ENCODE data around the gene INTS15. TPM values are rescaled to one million over a fixed set of nuclear protein-coding genes. Genes with fewer than 3 reads are reported as not detected.

Gene INTS15
- total RNA-seq, 2 experiments from 2014 or later: 33.0 to 40.9 TPM

DNA sequence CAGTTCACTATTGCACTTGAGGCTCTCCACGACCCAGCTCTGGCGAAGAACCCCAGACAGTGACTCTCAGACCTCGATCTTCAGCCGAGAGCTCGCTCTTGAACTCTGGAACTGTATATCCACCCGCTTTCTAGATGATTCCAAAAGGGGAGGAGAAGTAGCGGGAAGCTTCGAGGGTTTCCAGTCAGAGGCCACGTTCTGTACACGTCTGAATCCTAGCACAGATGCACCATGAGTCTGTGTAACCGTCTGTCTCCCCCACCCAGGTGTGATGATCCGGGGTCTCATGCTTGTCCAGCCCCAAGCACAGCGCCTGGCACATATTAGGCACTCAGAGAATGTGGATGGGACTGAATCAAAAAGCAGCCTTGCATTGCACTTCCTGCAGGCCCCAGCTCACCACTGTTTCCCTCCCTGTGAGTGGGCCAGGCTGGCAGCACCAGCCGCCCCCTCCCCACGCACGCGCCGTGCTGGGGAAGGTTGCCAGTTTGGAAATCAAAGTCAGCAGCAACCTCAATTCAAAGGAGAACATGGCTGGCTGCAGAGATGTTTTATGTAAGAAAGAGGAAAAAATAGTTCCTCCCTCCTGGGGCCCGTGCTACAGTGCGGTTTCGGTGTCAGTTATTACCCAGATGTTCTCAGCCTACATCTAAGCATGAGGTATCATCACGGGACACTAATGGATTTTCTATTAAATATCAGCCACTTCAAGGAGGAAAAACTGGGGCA lies 44.3 kb upstream of the INTS15 start:
- DNase-seq (ENCODE audit: low spot score): no peak
- H4K20me1 ChIP-seq (ENCODE audit: insufficient read depth, low read length): no peaks in the 10 kb centered on the region
- POLR2A ChIA-PET: no interaction called here
- H3K9me3 ChIP-seq (ENCODE audit: low read length): no peaks in the 10 kb centered on the region
- H3K4me2 ChIP-seq (ENCODE audit: low read length): no peak overlapping the region
- H3K4me1 ChIP-seq (ENCODE audit: insufficient read depth, low read length, poor library complexity, severe bottlenecking): no peaks in the 10 kb centered on the region
- H3K27ac ChIP-seq (ENCODE audit: low read depth, low read length, poor library complexity, severe bottlenecking): no peak overlapping the region
- intact Hi-C loops (cut with micrococcal nuclease; ENCODE audit: unreplicated experiment): no loop called here
- H3K9me2 ChIP-seq (ENCODE audit: insufficient read depth, low read length): no peaks in the 10 kb centered on the region
- no TSS peak for BruUV-seq (replicated peaks)
- CTCF ChIA-PET (ENCODE audit: unreplicated experiment): no interaction called here
- TF ChIP-seq EZH2phosphoT487 (IDR thresholded peaks at IDR 0.05; ENCODE audit: borderline replicate concordance, low read depth, low read length) (no peak), CTCF (conservative IDR thresholded peaks at IDR 0.05; ENCODE audit: low read length) (no peak)
- H2AFZ ChIP-seq (ENCODE audit: low read length): no peak overlapping the region
- H3K4me3 ChIP-seq (ENCODE audit: low read depth, low read length, poor library complexity, severe bottlenecking): no peak overlapping the region
- H3K36me3 ChIP-seq (ENCODE audit: insufficient read depth, low read length): no peaks in the 10 kb centered on the region
- H3K79me2 ChIP-seq (ENCODE audit: insufficient read depth, low read depth, low read length): no peaks in the 10 kb centered on the region

DNA sequence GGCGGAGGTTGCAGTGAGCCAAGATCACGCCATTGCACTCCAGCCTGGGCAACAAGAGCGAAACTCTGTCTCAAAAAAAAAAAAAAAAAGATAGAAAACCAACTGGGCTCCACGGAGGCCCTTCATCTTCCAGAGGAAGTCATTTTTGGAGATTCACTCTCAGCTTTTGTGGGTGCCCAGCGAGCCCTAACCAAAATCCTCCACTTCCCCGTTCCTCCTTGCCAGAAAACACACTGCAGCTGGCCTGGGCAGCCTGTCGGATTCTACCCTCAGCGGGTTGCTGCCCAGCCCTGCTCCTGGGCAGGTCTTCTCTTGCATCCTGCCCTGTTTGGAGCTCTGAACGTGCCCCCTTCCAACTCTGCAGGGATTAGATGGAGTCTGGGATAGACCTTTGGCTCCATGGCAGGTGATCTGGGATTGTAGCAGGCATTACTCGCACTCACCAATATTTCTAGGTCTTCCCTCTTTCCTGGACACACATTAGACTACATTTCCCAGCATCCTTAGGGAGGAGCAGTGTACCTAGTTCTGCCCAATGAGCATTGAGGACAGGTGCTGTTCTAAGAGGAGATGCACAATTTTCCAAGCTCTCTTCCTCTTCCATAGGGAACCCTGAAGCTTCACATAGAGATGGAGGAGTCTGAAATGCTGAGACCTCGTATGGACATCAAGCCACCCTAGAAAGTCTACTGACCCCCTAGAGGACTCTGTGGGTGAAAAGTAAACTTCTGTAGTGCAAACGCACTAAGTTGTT lies 43.1 kb upstream of the INTS15 start:
- Histone ChIP-seq H3K4me3 (ENCODE audit: low read depth, low read length, poor library complexity, severe bottlenecking) (no peak overlapping the region), H3K79me2 (ENCODE audit: insufficient read depth, low read depth, low read length) (no peaks in the 10 kb centered on the region), H3K9me2 (ENCODE audit: insufficient read depth, low read length) (no peaks in the 10 kb centered on the region), H3K9me3 (ENCODE audit: low read length) (no peaks in the 10 kb centered on the region), H3K4me2 (ENCODE audit: low read length) (no peak overlapping the region), H3K36me3 (ENCODE audit: insufficient read depth, low read length) (no peaks in the 10 kb centered on the region), H4K20me1 (ENCODE audit: insufficient read depth, low read length) (no peaks in the 10 kb centered on the region), H3K27ac (ENCODE audit: low read depth, low read length, poor library complexity, severe bottlenecking) (no peak overlapping the region), H3K4me1 (ENCODE audit: insufficient read depth, low read length, poor library complexity, severe bottlenecking) (no peaks in the 10 kb centered on the region), H2AFZ (ENCODE audit: low read length) (no peak overlapping the region)
- POLR2A ChIA-PET: interaction anchor here (0.5 to 0.8 kb wide), 4 partner anchors 12 to 268 kb away, joined by 3 to 5 read pairs (median 4); no protein-coding TSS in a partner anchor
- intact Hi-C loops (cut with micrococcal nuclease; ENCODE audit: unreplicated experiment): no loop called here
- no peak for DNase-seq (ENCODE audit: low spot score)
- CTCF ChIA-PET (ENCODE audit: unreplicated experiment): no interaction called here
- BruUV-seq (replicated peaks): no TSS peak
- TF ChIP-seq CTCF (conservative IDR thresholded peaks at IDR 0.05; ENCODE audit: low read length) (no peak), EZH2phosphoT487 (IDR thresholded peaks at IDR 0.05; ENCODE audit: borderline replicate concordance, low read depth, low read length) (no peak)

- no peaks in the 10 kb centered on the region for H4K20me1 ChIP-seq (ENCODE audit: insufficient read depth, low read length)
- no TSS peak for BruUV-seq (replicated peaks)
- H3K4me3 ChIP-seq (ENCODE audit: low read depth, low read length, poor library complexity, severe bottlenecking): no peak overlapping the region
- no peak overlapping the region for H3K27ac ChIP-seq (ENCODE audit: low read depth, low read length, poor library complexity, severe bottlenecking)
- intact Hi-C loops (cut with micrococcal nuclease; ENCODE audit: unreplicated experiment): no loop called here
- POLR2A ChIA-PET: interaction anchor here (0.5 to 0.6 kb wide), 2 partner anchors 99 to 267 kb away, joined by 3 read pairs; no protein-coding TSS in a partner anchor
- H3K9me2 ChIP-seq (ENCODE audit: insufficient read depth, low read length): no peaks in the 10 kb centered on the region
- no peaks in the 10 kb centered on the region for H3K36me3 ChIP-seq (ENCODE audit: insufficient read depth, low read length)
- CTCF ChIA-PET (ENCODE audit: unreplicated experiment): no interaction called here
- H3K79me2 ChIP-seq (ENCODE audit: insufficient read depth, low read depth, low read length): no peaks in the 10 kb centered on the region
- H3K4me2 ChIP-seq (ENCODE audit: low read length): no peak overlapping the region
- no peaks in the 10 kb centered on the region for H3K4me1 ChIP-seq (ENCODE audit: insufficient read depth, low read length, poor library complexity, severe bottlenecking)
- H3K9me3 ChIP-seq (ENCODE audit: low read length): no peaks in the 10 kb centered on the region
- no peak for DNase-seq (ENCODE audit: low spot score)
- TF ChIP-seq CTCF (conservative IDR thresholded peaks at IDR 0.05; ENCODE audit: low read length) (no peak), EZH2phosphoT487 (IDR thresholded peaks at IDR 0.05; ENCODE audit: borderline replicate concordance, low read depth, low read length) (no peak)
- no peak overlapping the region for H2AFZ ChIP-seq (ENCODE audit: low read length)
Measured at GRCh38 chr7:6547400-6547799, 42.4 kb upstream of the INTS15 start.
